Stimulated activated CD8-positive, alpha-beta memory T cell treated with anti-CD3 and anti-CD28 coated beads, Interleukin-4, amount 100 ng/mL, for 24 hours (primary cell): ENCODE measurements around the gene ACOT7.
A peak's percentile ranks its signal among the peaks of the same experiment; 100 is the strongest.

Experiments used
- DNase-seq: peaks from one replicate; pipeline ENCODE4 v3.0.0-alpha.2; 2020; ENCODE audit warnings: low read depth

The ACOT7 gene

DNA sequence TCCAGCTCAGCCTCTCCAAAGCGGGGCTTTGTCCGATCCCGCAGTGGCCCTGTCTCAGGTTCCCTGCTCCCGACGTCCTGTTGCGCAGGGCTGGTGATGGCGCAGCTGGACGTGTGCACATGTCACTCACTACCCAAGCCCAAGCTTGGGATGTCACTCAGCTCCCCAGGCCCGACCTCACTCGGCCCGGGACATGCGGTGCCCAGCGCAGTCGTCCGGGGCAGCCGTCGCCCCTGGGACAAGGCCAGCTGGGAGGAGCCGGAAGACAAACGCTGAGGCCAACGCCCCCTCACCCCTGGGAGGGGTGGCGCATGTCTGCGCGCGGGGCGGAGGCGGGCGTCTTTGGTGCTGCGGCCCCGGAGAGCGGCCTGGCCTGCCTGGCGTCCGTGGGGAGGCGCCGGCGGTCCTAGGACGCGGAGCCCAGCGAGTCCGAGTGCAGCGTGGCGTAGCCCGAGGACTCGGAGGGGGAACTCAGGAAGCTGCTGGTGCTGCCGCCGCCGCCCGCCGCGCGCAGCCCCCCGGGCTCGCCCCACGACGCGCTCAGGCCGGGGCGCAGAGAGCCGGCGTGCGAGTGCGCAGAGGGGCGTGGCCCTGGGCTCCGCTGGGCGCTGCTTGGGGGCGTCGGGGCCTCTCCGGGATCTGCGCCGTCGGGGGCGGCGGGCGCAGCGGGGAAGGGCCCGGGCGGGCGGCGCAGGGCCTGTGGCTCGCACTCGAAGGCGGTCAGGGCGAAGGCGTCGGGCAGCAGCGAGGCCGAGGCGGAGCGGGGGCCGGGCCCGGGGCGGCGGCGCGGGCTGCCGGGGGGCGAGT, 144.4 kb downstream of the ACOT7 start:
- DNase-seq: no peak

DNA sequence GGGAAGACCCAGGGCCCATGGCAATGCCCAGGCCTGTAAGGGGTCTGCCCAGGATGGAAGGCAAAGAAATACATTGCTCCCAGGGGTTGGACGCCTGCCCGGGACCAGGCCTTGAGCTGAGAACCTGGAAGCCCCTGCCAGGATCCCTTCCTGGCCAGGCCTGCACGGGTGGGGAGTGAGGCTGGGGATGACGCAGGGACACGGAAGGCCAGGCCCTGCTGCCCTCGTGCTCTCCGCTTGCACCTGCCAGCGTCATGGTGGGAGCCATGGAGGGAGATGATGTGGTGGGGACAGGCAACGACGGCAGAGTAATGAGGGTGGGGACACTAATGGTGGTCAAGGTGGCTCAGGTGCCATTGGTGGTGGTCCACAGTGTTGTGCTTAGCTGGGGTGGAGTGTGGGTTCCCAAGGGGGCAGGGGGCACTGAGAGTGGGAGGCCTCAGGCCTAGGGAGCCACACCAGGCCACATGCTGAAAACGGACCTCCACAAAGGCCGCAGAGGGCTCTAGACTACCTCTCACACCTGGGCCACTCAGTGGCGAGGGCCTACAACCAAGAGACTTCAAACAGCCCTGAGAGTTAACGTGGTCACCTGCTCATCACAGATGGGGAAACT, 145.3 kb downstream of the ACOT7 start:
- DNase-seq: no peak

DNA sequence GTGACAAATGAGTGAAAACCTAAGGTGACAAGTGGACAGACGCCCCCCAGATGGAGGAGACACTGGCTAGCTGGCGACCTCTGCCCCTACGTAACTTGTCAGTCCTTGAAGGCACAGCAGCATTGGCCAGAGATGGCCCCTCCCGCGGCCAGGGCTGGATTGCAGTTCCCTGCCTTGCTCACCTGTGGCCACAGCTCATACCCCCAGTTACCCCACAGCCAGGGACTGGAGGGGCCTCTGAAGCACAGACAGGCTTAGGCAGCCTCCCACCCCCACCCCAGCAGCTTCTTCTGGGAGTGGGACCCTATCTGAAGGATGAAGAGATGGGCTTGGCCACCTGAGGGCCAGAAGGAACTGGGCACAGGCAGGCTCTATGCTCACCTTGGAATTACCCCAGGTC, 145.9 kb downstream of the ACOT7 start:
- DNase-seq: no peak

DNA sequence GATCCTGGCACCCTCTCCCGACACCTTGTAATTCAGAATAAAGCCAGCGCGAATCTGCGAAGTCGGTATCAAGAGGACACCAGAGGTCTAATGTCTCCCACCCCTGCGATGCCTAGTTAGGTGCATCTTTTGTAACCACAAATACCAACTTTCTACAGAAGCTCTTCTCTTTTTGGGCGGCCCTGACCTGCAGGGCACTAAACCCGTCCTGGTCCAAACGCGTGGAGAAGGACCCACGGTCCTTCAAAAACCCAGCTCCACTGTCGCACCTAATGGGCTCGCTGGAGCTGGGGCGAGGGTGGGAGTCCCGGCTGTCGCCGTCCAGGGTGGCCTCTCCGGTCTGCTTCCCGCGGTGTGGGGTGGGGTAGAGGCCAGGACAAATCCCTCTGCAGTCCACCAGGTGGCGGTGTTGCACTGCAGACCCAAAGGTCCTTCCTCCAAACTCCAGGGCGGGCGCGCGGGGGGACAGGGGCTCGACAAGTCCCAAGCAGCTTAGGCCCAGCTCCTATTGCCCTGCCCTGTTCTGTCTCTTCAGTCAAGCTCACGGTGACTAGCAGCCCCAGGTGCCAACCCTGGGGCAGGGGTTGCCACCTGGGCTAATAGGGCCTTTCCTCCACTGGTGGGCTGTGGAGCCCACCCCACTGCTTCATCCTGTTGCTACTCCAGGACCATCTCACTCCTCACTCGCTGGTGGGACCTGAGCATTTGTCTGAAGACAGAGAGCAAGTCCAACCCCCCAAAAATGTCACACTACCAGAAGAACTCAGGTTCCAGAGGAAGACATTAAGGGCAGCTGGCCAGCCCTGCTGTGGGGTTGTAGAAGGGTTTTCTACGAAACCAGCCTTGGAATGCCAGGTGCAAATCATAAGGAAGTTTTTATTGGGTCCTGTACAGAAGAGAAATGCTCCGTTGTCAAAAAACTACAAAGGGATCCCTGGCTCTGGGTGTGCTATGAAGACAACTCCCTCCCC, 146.8 kb downstream of the ACOT7 start:
- peak; percentile 66 for DNase-seq

DNA sequence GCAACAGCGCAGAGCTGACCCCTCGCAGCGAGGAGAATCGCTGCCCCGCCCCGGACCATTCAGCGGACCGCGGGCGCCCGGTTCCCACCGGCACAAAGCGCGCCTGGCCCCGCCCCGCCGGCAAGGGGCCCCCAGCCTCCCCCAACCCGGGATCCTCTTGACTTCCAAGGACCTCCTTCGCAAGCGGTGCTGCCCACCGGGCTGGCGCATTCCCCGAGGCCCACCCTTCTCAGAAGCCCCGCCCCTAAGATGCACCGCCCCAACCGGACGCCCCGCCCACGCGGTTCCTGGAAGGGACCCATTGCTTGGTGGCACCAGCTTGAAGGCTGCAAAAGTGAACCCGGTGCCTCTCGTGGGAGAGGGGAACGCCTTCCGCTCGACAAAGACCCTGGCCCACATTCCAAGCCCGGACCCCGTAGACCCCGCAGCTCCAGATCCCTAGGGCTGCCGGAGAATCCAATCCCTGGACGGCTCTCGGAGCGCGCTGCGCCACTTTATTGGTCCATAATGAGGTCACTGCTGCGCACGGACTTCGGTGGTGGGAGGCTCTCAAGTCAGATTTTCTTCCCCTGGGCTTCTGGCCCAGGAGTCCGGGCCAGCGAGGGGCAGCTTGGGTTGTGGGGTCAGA, 147.6 kb downstream of the ACOT7 start:
- DNase-seq: peak; percentile 33

DNA sequence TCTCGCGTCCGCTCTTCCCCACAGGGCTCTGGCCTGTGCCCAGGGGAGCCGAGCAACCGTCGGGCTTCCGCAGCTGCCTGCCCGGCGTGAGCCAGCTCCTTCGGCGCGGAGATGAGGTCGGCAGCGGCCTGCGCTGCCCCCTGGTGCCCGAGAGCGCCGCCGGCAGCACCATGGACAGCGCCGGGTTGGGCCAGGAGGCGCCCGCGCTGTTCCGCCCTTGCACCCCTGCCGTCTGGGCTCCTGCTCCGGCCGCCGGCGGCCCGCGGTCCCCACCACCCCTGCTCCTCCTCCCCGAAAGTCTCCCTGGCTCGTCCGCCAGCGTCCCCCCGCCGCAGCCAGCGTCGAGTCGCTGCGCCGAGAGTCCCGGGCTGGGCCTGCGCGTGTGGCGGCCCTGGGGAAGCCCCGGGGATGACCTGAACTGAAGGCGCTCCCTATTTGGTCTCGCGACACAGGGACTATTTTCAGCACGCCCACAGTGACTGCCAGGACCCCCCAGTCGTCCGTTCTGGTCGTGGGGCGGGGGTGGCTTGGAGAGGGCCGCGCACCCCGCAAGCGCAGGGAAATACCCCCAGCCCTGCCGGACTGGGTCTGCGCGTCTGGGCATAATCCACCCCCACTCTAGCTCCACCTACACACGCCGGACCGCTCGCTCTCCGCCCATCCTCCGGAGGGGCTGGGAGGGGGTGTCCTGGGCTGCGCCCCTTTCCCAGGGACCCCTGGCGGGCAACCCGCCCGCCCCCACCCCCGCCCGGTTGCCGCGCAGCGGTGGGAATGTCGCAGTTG, 148.3 kb downstream of the ACOT7 start:
- peak; percentile 66 for DNase-seq

DNA sequence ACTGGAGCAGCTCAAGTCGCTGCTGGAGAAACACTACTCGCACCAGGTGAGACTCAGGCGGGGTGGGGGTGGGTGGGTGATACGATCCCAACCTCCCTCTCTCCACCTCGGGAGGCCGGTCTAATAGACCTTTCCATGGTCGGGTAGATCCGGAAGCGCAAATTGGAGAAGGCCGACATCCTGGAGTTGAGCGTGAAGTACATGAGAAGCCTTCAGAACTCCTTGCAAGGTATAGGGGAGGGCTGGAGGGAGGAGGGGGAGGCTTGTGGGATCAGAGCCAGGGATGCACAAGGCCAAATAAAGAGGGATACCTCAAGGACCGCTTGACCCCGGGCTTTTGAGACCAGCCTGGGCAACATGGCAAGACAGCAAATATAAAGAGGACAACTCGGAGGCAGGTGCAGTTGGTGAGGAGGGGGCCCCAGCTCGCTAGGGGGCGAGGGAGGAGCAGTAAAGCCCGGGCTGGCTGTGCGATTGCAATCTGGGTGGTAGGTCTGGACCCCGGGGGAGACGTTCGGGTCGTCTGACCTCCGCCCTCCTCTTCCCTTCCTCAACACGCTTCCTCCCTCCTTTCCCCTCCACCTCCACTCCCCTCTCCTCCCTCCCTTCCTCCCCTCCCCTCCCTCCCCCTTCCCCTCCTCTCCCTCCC, 149.0 kb downstream of the ACOT7 start:
- DNase-seq: no peak

DNA sequence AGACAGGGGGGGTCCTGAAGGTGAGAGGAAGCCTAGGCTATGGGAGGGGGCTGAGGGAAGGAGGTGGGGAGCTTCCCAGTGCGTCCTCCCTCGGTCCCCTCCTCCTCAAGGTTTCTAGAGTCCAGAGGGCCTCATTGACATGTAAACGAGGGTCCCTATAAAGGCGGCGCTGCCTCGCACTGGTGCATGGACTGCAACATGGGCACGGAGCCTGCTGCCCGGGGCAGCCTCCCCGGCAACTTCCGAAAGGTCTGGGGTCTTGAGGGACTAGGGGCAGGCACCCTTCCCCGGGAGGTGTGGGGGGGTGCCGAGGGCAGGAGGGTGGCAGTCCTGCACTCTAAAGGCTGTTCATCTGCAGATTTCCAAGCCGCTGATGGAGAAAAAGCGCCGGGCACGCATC, 149.6 kb downstream of the ACOT7 start, which contains the start of gene HES3:
Gene HES3, plus strand, starts transcription at position 187 of the 400 bp plus-strand sequence. Its CDS starts 187 bp downstream, at position 374.
- no peak for DNase-seq

DNA sequence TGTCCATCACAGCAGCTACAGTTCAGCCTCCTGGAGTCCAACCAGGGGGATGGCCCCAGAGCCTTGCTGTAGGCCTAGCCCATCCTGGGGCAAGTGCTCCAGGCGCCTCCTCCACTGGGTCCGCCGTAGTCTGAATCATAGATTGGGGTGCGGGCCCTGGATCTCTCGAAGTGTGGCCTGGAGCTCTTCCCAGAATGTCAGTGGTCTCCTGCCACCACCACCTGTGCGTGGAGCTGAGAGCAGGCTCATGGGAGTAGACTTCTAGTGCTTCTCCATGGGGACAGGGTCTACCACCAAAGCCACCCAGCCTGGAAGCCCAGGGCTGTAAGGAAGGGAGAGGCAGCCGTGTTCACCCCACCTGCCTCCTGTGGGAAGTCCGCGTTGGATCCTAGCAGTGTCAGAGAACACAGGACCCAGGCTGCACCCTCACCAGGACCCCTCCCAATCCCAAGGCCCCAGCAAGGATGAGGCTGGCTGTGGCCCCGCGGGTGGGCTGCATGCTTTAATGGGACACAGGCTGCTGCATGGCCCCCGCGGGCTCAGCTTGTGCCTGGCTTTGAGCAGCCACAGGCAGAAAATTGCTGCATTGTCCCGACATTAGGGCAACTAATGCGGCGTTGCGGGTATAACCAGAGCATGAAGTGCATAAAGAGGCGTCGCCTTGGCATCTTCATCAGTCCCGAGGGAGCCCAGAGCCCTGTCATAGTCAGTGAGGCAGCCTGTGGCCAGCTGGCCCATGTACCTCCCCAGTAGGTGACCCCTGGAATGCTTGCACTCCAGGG, 150.3 kb downstream of the ACOT7 start:
- DNase-seq: no peak

DNA sequence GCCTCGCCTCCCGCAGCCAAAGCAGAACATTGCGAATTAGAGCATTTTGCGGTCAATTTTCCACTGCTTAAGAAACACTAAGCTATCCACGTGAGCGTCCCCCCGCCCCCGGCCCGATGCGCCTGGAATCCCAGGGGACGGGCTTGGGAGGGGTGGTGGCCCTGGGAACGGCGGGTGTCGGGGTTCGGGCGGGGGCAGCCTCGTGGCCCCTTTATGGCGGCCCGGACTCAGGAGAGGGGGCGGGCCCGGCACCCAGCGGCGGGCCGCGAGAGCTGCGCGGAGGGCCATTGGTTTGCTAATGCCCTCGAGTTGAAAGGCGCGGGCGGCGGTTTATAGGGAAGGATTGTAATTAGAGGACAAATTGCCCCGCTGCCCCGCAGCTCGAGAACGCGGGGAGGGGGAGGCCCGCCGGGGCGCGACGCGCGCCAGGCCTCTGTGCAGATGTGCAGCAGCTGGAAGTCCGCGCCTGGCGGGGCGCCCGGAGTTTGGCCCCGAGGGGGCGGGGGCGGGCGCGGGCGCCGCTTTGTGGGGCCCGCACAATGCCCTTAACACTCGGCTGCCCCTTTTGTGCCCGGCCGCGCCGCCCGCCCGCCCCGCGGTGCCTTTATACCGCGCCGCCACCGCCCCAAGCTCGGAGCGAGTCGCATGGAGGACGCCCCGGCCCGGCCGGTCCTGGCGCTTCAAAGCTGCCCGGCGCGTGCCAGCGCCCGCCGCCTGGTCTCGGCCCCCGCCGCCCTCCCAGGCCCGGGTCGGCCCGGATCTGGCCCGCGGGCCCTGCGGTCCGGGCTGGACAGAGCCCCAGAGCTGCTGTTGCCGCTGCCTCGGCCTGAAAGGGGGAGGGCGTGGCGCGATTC, 151.5 kb downstream of the ACOT7 start:
- no peak for DNase-seq

DNA sequence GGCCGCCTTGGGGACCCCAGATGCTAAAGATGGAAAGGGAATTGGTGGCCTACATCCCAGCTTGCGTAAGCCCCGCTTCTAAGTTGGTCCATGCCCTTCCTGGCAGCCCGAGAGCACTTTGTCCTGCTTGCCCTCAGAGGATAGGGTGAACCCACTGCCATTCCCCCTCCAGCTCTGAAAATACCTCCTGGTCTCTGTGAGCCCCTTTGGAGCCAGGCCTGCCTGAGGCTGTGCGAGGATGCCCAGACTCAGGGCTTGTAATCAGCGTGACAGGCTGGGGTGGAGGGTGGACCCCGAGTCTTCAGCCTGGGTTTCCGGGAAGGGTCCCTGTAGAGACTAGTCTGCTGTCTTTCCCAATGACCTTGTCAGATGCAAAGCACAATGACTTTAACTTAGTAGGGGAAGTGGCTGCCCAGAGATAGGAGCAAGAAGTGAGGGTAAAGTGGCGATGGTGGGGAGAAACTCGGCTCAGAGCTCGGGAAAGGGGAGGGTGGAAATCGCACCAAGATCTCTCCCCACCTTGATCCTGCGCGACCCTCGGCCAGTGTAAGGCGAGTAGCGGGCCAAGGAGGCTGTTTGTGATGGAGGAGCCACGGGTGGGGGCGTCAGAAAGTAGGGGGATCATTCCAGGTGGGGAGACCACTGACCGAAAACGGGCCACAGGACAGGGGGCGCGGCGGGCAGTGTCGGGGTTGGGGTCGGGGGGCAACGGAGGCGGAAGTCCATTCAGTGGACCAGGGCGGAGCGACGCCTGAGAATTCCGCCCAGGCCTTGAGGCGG, 152.3 kb downstream of the ACOT7 start:
- no peak for DNase-seq

DNA sequence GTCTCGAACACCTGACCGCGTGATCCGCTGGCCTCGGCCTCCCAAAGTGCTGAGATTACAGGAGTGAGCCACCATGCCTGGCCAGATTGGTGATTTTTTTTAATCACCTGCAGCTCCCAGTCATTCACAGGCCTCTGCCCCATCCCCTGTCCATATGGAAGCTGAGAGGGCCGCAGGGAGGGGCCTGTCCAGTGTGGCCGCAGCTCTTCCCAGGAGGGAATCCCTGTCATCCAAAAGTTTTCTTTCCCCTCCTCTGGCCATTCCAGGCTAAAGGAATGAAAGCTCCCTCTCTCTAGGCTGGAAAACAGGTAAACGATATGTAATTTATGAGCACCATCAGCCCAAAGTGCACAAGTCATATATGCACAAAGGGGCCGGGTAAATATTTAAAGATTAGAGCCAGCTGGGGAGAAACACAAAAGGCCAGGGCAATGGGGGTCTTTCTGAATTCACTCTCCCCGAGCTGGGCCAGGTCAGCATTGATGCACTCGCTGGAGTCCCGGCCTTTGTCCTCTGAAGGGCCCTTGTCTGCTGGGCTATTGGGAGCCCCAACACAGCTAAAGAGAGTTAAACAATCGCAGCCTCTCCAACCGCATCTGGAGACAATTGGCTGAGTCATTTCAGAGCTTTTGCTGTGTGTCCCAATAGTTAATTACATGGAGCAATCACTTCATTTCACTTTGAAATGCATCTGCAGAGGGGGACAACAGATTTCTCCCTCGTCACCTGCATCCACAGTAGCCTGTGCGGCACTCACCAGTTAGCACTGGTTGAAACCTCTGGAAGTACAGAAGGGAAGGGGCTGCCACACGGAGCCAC, 153.4 kb downstream of the ACOT7 start:
- no peak for DNase-seq

DNA sequence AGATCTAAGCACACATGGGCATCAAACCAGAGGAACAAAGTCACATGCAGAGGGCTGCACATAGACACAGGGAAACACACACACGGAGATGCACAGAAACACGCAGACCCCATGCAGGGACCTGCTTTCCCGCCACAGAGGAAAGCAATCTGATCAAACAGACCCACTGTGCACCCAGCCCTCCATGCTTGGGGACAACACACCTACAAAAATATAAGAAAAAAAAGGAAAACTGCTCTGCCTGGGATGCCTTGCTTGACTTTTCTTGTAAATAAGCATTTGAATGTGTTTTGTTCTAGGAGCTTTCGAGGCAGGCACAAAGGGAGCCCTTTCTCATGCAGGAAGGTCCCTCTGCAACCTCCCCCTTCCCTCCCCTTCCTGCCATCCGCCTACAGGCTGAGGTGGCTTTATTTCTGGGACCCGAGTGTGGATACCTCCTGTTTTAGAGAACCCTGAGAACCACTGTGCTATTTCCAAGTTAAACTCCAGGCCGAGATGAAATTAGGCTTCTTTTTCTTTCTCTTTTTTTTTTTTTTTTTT, 154.3 kb downstream of the ACOT7 start:
- no peak for DNase-seq

DNA sequence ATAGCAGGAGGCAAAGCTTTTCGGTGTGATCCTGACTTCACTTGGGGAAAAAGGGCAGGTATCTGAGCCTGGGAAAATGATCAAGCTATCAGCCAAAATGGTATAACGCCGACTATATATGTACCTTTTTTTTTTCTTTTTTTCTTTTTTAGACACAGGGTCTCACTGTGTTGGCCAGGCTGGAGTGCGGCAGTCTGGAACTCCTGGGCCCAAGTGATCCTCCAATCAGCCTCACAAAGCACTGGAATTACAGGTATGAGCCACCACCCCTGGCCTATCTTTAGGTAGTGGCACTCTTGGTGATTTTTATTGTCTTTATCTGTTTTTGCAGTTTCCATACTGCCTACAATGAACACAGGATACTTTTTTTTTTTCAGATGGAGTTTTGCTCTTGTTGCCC, 156.5 kb downstream of the ACOT7 start:
- DNase-seq: no peak

DNA sequence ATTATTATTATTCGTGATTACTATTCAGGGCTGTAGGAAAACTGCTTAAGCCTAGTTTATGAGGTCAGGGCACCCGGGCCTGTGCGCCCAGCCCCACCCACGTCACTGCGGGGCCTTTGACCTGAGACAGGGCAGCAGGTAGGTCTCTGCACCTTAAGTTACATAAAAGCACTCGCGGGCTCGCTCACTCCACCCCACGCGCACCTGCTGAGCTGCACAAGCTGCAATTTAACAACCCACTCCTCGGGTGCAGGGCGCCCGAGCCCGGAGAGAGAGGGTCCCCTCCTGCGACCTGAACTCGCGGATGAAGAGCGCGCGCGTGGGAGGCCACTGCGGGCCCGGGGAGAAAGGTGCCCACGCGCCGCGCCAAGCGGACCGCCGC, 158.3 kb downstream of the ACOT7 start:
- no peak for DNase-seq

DNA sequence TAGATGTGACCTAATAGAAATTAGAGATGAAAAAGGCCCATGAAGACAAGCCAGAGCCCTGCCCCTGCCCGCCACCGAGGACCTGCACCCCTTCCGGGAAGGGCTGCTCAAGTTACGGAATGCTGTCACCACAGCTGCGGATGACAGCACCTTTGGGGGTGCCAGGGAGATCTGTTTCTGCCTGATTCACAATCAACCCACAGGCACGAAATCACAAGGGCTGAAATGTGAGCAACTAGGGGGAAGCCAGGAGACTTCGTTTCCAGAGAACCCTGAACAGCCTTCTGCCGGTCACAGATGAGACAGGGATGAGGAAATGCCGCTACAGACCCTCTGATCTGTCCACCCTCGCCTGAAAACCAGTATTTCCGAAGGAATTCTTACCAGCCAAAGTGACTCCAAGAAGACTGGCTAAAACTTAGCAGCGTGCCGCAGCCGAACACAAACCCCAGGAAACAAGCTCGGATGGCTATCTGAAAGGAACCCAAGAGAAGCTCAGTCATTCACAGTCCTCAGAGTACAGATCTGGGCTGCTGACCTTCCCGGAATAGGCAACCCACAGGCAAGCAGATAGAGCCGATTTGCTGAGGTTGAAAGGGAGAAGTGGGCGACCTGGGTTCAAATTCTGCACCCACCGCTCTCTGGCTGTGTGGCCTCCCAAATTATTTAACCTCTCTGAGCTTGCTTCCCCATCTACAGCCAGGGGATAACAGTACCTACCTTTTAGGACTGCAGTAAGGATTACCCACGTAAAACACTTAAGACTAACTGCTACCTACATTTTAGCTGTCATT, 158.9 kb downstream of the ACOT7 start:
- DNase-seq: no peak
